Astrocyte (in vitro differentiated cells and primary cell): ENCODE results near the gene HOXA11. TPM values are rescaled to one million over a fixed set of nuclear protein-coding genes. Genes with fewer than 3 reads are reported as not detected.

Experiments
- DNase-seq: peaks from one replicate; pipeline ENCODE4 v3.0.0-alpha.2; 2010; ENCODE audit warnings: low read depth
- FAIRE-seq: peaks from 2 replicates; lab custom pipeline; 2011; peaks lifted over from hg19 to GRCh38; lab: Jason Lieb, UNC
- H2AFZ ChIP-seq: 2 replicates; pipeline ENCODE4 v1.6.0; 2012; ENCODE audit warnings: low read depth, low read length, inconsistent platforms
- H3K27ac ChIP-seq: 2 replicates; pipeline ENCODE4 v1.5.1; 2011; ENCODE audit warnings: low read depth, low read length, inconsistent platforms
- H3K27me3 ChIP-seq: 2 replicates; pipeline ENCODE4 v1.6.0; 2011; ENCODE audit warnings: low read length, inconsistent platforms; ENCODE audit not compliant: insufficient read depth
- H3K36me3 ChIP-seq: 2 replicates; pipeline ENCODE4 v1.5.1; 2011; ENCODE audit warnings: low read length, inconsistent platforms; ENCODE audit not compliant: insufficient read depth
- H3K4me1 ChIP-seq: 2 replicates; pipeline ENCODE4 v1.5.1; 2011; ENCODE audit warnings: low read length, inconsistent platforms; ENCODE audit not compliant: insufficient read depth
- H3K4me2 ChIP-seq: 2 replicates; pipeline ENCODE4 v1.6.0; 2012; ENCODE audit warnings: low read length, inconsistent platforms
- H3K4me3 ChIP-seq: 2 replicates; pipeline ENCODE4 v1.5.1; 2011; ENCODE audit warnings: low read depth, mild to moderate bottlenecking, low read length, inconsistent platforms; ENCODE audit not compliant: insufficient read depth
- H3K79me2 ChIP-seq: 2 replicates; pipeline ENCODE4 v1.6.0; 2012; ENCODE audit warnings: mild to moderate bottlenecking, low read length, inconsistent platforms; ENCODE audit not compliant: insufficient read depth
- H3K9ac ChIP-seq: 2 replicates; pipeline ENCODE4 v1.6.0; 2012; ENCODE audit warnings: mild to moderate bottlenecking, low read length, inconsistent platforms
- H3K9me3 ChIP-seq: 2 replicates; pipeline ENCODE4 v1.5.1; 2012; ENCODE audit warnings: low read depth, mild to moderate bottlenecking, low read length, inconsistent platforms; ENCODE audit not compliant: insufficient read depth
- H4K20me1 ChIP-seq: 2 replicates; pipeline ENCODE4 v1.6.0; 2012; ENCODE audit warnings: low read length, inconsistent platforms; ENCODE audit not compliant: insufficient read depth
- H3K27ac Mint-ChIP-seq: one replicate; pipeline ENCODE4 v1.8.0; 2021; ENCODE audit warnings: mild to moderate bottlenecking, mixed read lengths; ENCODE audit not compliant: unreplicated experiment
- H3K27me3 Mint-ChIP-seq: one replicate; pipeline ENCODE4 v1.8.0; 2021; ENCODE audit warnings: low read depth, mixed read lengths; ENCODE audit not compliant: unreplicated experiment
- H3K36me3 Mint-ChIP-seq: one replicate; pipeline ENCODE4 v1.8.0; 2021; ENCODE audit warnings: low read depth, mixed read lengths; ENCODE audit not compliant: unreplicated experiment
- H3K4me1 Mint-ChIP-seq: one replicate; pipeline ENCODE4 v1.8.0; 2021; ENCODE audit warnings: low read depth, mixed read lengths; ENCODE audit not compliant: unreplicated experiment
- H3K4me3 Mint-ChIP-seq: one replicate; pipeline ENCODE4 v1.8.0; 2021; ENCODE audit warnings: mild to moderate bottlenecking, moderate library complexity, mixed read lengths; ENCODE audit not compliant: unreplicated experiment
- H3K9me3 Mint-ChIP-seq: one replicate; pipeline ENCODE4 v1.8.0; 2021; ENCODE audit warnings: mild to moderate bottlenecking, mixed read lengths; ENCODE audit not compliant: unreplicated experiment
- EZH2 ChIP-seq: IDR thresholded peaks from 2 replicates; pipeline ENCODE4 v1.6.1; 2012; ENCODE audit warnings: mild to moderate bottlenecking, low read length, inconsistent platforms; ENCODE audit not compliant: insufficient read depth
- total RNA-seq: library from RNA; stranded (reverse); gene quantifications from 2 replicates; pipeline ENCODE4 v1.2.1, GENCODE V29; 2021
- TF ChIP-seq, protein P1 (sequence below): IDR thresholded peaks from 2 replicates; pipeline ENCODE4 v1.5.1; 2011; ENCODE audit warnings: low read depth, mild to moderate bottlenecking, inconsistent platforms, low read length, moderate library complexity; ENCODE audit not compliant: insufficient read depth

The HOXA11 gene
- total RNA-seq, 1 donor from 2014 or later = not detected

- H3K27me3 Mint-ChIP-seq = peaks cover 88% of the 10 kb centered on the region
- peaks cover 48% of the 10 kb centered on the region for H3K9me3 Mint-ChIP-seq
- H3K36me3 Mint-ChIP-seq = peaks cover 3% of the 10 kb centered on the region
- Histone ChIP-seq H3K4me1 (no peaks in the 10 kb centered on the region), H2AFZ (peak overlapping the region; percentile 56), H3K27ac (no peak overlapping the region), H3K9me3 (peaks cover 15% of the 10 kb centered on the region), H3K36me3 (no peaks in the 10 kb centered on the region), H3K4me3 (peak overlapping the region; percentile 61), H3K27me3 (peaks cover 99% of the 10 kb centered on the region), H3K9ac (peak overlapping the region; percentile 63), H3K4me2 (peak overlapping the region; percentile 80), H3K79me2 (no peaks in the 10 kb centered on the region), H4K20me1 (peaks cover 2% of the 10 kb centered on the region)
- FAIRE-seq (no peak), DNase-seq (no peak)
- H3K4me3 Mint-ChIP-seq = no peak overlapping the region
- H3K27ac Mint-ChIP-seq = no peak overlapping the region
- no peaks in the 10 kb centered on the region for H3K4me1 Mint-ChIP-seq
- TF ChIP-seq, protein P1, sequence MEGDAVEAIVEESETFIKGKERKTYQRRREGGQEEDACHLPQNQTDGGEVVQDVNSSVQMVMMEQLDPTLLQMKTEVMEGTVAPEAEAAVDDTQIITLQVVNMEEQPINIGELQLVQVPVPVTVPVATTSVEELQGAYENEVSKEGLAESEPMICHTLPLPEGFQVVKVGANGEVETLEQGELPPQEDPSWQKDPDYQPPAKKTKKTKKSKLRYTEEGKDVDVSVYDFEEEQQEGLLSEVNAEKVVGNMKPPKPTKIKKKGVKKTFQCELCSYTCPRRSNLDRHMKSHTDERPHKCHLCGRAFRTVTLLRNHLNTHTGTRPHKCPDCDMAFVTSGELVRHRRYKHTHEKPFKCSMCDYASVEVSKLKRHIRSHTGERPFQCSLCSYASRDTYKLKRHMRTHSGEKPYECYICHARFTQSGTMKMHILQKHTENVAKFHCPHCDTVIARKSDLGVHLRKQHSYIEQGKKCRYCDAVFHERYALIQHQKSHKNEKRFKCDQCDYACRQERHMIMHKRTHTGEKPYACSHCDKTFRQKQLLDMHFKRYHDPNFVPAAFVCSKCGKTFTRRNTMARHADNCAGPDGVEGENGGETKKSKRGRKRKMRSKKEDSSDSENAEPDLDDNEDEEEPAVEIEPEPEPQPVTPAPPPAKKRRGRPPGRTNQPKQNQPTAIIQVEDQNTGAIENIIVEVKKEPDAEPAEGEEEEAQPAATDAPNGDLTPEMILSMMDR = no peak
- peak; percentile 63 for TF ChIP-seq EZH2
These were observed 42.4 kb downstream of the HOXA11 start for GRCh38 chr7:27142580-27143022.

- no peaks in the 10 kb centered on the region for H3K4me1 Mint-ChIP-seq
- FAIRE-seq = no peak
- peaks cover 45% of the 10 kb centered on the region for H3K9me3 Mint-ChIP-seq
- TF ChIP-seq EZH2 = peak; percentile 63
- TF ChIP-seq, protein P1 = no peak
- Histone ChIP-seq H3K27me3 (peaks cover 99% of the 10 kb centered on the region), H3K9me3 (peaks cover 9% of the 10 kb centered on the region), H3K4me2 (peak overlapping the region; percentile 80), H2AFZ (no peak overlapping the region), H3K27ac (no peak overlapping the region), H4K20me1 (peaks cover 2% of the 10 kb centered on the region), H3K4me3 (peak overlapping the region; percentile 61), H3K79me2 (no peaks in the 10 kb centered on the region), H3K36me3 (no peaks in the 10 kb centered on the region), H3K4me1 (no peaks in the 10 kb centered on the region), H3K9ac (peak overlapping the region; percentile 63)
- DNase-seq = no peak
- H3K36me3 Mint-ChIP-seq = peaks cover 3% of the 10 kb centered on the region
- H3K27me3 Mint-ChIP-seq = peaks cover 88% of the 10 kb centered on the region
- no peak overlapping the region for H3K27ac Mint-ChIP-seq
- H3K4me3 Mint-ChIP-seq = no peak overlapping the region
These were observed 43.0 kb downstream of the HOXA11 start for GRCh38 chr7:27141923-27142579.
